Chondrocyte (in vitro differentiated cells): ENCODE data around the gene HMGN4. TPM values are rescaled to one million over a fixed set of nuclear protein-coding genes. Genes with fewer than 3 reads are reported as not detected.
A peak's percentile ranks its signal among the peaks of the same experiment; 100 is the strongest.
"Not testable (repeated sequence)": the region's sequence is repeated elsewhere in the genome, so short reads cannot be mapped to it uniquely, and the experiment has no call there.

Experiments
- DNase-seq: peaks from one replicate; pipeline ENCODE4 v3.0.0; 2021; ENCODE audit warnings: mixed read lengths, low spot score
- H3K27ac Mint-ChIP-seq: one replicate; pipeline ENCODE4 v1.8.0; 2021; ENCODE audit warnings: mild to moderate bottlenecking, moderate library complexity, mixed read lengths; ENCODE audit not compliant: unreplicated experiment
- H3K27me3 Mint-ChIP-seq: 2 replicates; pipeline ENCODE4 v1.8.0; 2021; ENCODE audit warnings: low read depth, mixed read lengths
- H3K36me3 Mint-ChIP-seq: 2 replicates; pipeline ENCODE4 v1.8.0; 2021; ENCODE audit warnings: low read depth, mixed read lengths
- H3K4me1 Mint-ChIP-seq: 2 replicates; pipeline ENCODE4 v1.8.0; 2021; ENCODE audit warnings: low read depth, mild to moderate bottlenecking, mixed read lengths
- H3K4me3 Mint-ChIP-seq: one replicate; pipeline ENCODE4 v1.8.0; 2021; ENCODE audit warnings: mild to moderate bottlenecking, moderate library complexity, mixed read lengths; ENCODE audit not compliant: unreplicated experiment
- H3K9me3 Mint-ChIP-seq: 2 replicates; pipeline ENCODE4 v1.8.0; 2021; ENCODE audit warnings: low read depth, mixed read lengths
- CTCF ChIP-seq: fragments of 200-600 bp; sonication (generic); IDR thresholded peaks from 2 replicates; pipeline ENCODE4 v1.5.0; 2021; ENCODE audit warnings: antibody characterized with exemption, mild to moderate bottlenecking, moderate library complexity
- total RNA-seq: library from RNA; stranded (reverse); gene quantifications from 3 replicates; pipeline ENCODE4 v1.2.1, GENCODE V29; 2021

Gene HMGN4
- total RNA-seq, 1 donor from 2014 or later: 47.3 TPM

DNA sequence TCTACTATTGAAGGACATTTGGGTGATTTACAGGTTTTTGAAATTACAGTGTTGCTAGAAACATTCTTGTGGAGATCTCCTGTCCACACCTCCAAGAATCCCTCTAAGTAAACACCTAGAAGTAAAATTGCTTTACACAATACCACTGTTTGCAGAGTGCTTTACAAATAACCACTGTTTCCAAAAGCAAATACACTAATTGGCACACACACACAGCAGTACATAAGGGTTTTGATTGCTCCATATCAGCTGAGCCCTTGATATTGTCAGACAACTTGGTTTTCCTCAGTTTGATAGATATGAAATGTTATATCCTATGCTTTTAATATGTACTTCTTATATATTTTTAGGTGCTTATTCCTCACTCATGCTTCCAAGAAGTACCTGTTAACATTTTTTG lies 6.3 kb downstream of the HMGN4 start:
- Mint-ChIP-seq H3K4me3 (no peak overlapping the region), H3K4me1 (peaks cover 21% of the 10 kb centered on the region), H3K27me3 (no peaks in the 10 kb centered on the region), H3K27ac (no peak overlapping the region), H3K9me3 (no peaks in the 10 kb centered on the region), H3K36me3 (peaks cover 31% of the 10 kb centered on the region)
- TF ChIP-seq CTCF: no peak
- no peak for DNase-seq

GRCh38 chr6:26545627-26546026 lies 7.5 kb downstream of the HMGN4 start:
- no peak for TF ChIP-seq CTCF
- Mint-ChIP-seq H3K4me1 (peaks cover 21% of the 10 kb centered on the region), H3K36me3 (peaks cover 27% of the 10 kb centered on the region), H3K9me3 (no peaks in the 10 kb centered on the region), H3K27me3 (no peaks in the 10 kb centered on the region), H3K4me3 (no peak overlapping the region), H3K27ac (no peak overlapping the region)
- DNase-seq: no peak

- H3K27ac Mint-ChIP-seq, H3K9me3 Mint-ChIP-seq, H3K4me3 Mint-ChIP-seq, DNase-seq, H3K27me3 Mint-ChIP-seq: not testable (repeated sequence)
- H3K4me1 Mint-ChIP-seq: peaks cover 14% of the 10 kb centered on the region
- H3K36me3 Mint-ChIP-seq: peaks cover 23% of the 10 kb centered on the region
These were observed 9.2 kb downstream of the HMGN4 start for GRCh38 chr6:26547363-26547762.

GRCh38 chr6:26550250-26550993 lies 12.3 kb downstream of the HMGN4 start:
- H3K27ac Mint-ChIP-seq: peak overlapping the region; percentile 69
- peaks cover 9% of the 10 kb centered on the region for H3K36me3 Mint-ChIP-seq
- peak; percentile 44 for TF ChIP-seq CTCF
- H3K27me3 Mint-ChIP-seq: no peaks in the 10 kb centered on the region
- no peaks in the 10 kb centered on the region for H3K9me3 Mint-ChIP-seq
- DNase-seq: no peak
- H3K4me3 Mint-ChIP-seq: peak overlapping the region; percentile 78
- peaks cover 18% of the 10 kb centered on the region for H3K4me1 Mint-ChIP-seq

DNA sequence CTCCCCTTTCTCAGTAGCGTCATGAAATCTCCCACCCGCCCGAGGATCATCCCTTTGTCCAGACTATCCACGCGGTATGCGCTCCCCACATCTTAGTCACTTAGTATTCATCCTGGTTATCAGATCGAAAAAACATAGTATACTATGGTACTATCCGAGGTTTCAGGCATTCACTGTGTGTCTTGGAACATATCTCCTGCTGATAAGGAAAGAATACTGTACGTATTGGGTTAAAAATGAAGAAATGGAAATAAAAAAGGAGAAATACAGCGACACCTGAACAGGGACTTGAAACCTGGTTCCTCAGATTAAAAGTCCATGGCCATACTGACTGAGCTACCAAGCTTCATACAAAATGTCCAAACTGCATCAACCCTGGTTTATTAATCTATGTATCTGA lies 14.0 kb downstream of the HMGN4 start:
- no peaks in the 10 kb centered on the region for H3K36me3 Mint-ChIP-seq
- TF ChIP-seq CTCF: no peak
- no peaks in the 10 kb centered on the region for H3K9me3 Mint-ChIP-seq
- no peak overlapping the region for H3K4me3 Mint-ChIP-seq
- no peak overlapping the region for H3K27ac Mint-ChIP-seq
- DNase-seq: no peak
- no peaks in the 10 kb centered on the region for H3K27me3 Mint-ChIP-seq
- peaks cover 32% of the 10 kb centered on the region for H3K4me1 Mint-ChIP-seq

GRCh38 chr6:26552640-26553188 lies 14.5 kb downstream of the HMGN4 start:
- H3K9me3 Mint-ChIP-seq: no peaks in the 10 kb centered on the region
- TF ChIP-seq CTCF: no peak
- DNase-seq: no peak
- H3K27ac Mint-ChIP-seq: no peak overlapping the region
- H3K36me3 Mint-ChIP-seq: no peaks in the 10 kb centered on the region
- H3K4me1 Mint-ChIP-seq: peaks cover 32% of the 10 kb centered on the region
- H3K4me3 Mint-ChIP-seq: no peak overlapping the region
- H3K27me3 Mint-ChIP-seq: no peaks in the 10 kb centered on the region
